ENCODE results near the gene C4A. TPM values are rescaled to one million over a fixed set of nuclear protein-coding genes. Genes with fewer than 3 reads are reported as not detected.
"Not testable (repeated sequence)": the region's sequence is repeated elsewhere in the genome, so short reads cannot be mapped to it uniquely, and the experiment has no call there.

The C4A gene
- total RNA-seq, 2 donors from 2014 or later: 4.4 to 13.3 TPM

- not testable (repeated sequence) for H3K27me3 Mint-ChIP-seq; ATAC-seq; H3K9me3 Mint-ChIP-seq; H3K27ac Mint-ChIP-seq; DNase-seq (ENCODE audit: low spot score); H3K36me3 Mint-ChIP-seq; H3K4me3 Mint-ChIP-seq; H3K4me1 Mint-ChIP-seq (ENCODE audit: low read depth in 2 of 2)
Measured at GRCh38 chr6:32038878-32039277, 57.0 kb downstream of the C4A start.

- not testable (repeated sequence) for H3K9me3 Mint-ChIP-seq; ATAC-seq; H3K4me3 Mint-ChIP-seq; H3K4me1 Mint-ChIP-seq (ENCODE audit: low read depth in 2 of 2); H3K27me3 Mint-ChIP-seq; H3K36me3 Mint-ChIP-seq; DNase-seq (ENCODE audit: low spot score); H3K27ac Mint-ChIP-seq
Measured at GRCh38 chr6:32039321-32040274, 57.7 kb downstream of the C4A start.

GRCh38 chr6:32040299-32041049, 58.6 kb downstream of the C4A start:
- H3K27ac Mint-ChIP-seq; DNase-seq (ENCODE audit: low spot score); H3K4me3 Mint-ChIP-seq; H3K9me3 Mint-ChIP-seq; H3K27me3 Mint-ChIP-seq; H3K4me1 Mint-ChIP-seq (ENCODE audit: low read depth in 2 of 2); H3K36me3 Mint-ChIP-seq; ATAC-seq: not testable (repeated sequence)

GRCh38 chr6:32041050-32041321, 59.1 kb downstream of the C4A start:
- not testable (repeated sequence) for H3K27me3 Mint-ChIP-seq; H3K4me3 Mint-ChIP-seq; H3K9me3 Mint-ChIP-seq; H3K4me1 Mint-ChIP-seq (ENCODE audit: low read depth in 2 of 2); ATAC-seq; H3K27ac Mint-ChIP-seq; H3K36me3 Mint-ChIP-seq
- DNase-seq (ENCODE audit: low spot score): peak; percentile 34

GRCh38 chr6:32041385-32041784, 59.5 kb downstream of the C4A start:
- H3K36me3 Mint-ChIP-seq; ATAC-seq; H3K4me3 Mint-ChIP-seq; H3K9me3 Mint-ChIP-seq; H3K27me3 Mint-ChIP-seq; H3K27ac Mint-ChIP-seq; H3K4me1 Mint-ChIP-seq (ENCODE audit: low read depth in 2 of 2): not testable (repeated sequence)
- peak; percentile 13 for DNase-seq (ENCODE audit: low spot score)

GRCh38 chr6:32042276-32042675, 60.4 kb downstream of the C4A start:
- not testable (repeated sequence) for H3K27ac Mint-ChIP-seq; H3K4me3 Mint-ChIP-seq; H3K36me3 Mint-ChIP-seq; H3K4me1 Mint-ChIP-seq (ENCODE audit: low read depth in 2 of 2); ATAC-seq; H3K27me3 Mint-ChIP-seq; H3K9me3 Mint-ChIP-seq; DNase-seq (ENCODE audit: low spot score)

- H3K4me1 Mint-ChIP-seq (ENCODE audit: low read depth in 2 of 2); ATAC-seq; DNase-seq (ENCODE audit: low spot score); H3K9me3 Mint-ChIP-seq; H3K4me3 Mint-ChIP-seq; H3K27me3 Mint-ChIP-seq; H3K27ac Mint-ChIP-seq; H3K36me3 Mint-ChIP-seq: not testable (repeated sequence)
Measured at GRCh38 chr6:32043589-32044380, 61.9 kb downstream of the C4A start.

- not testable (repeated sequence) for H3K4me3 Mint-ChIP-seq; ATAC-seq; H3K4me1 Mint-ChIP-seq (ENCODE audit: low read depth in 2 of 2); DNase-seq (ENCODE audit: low spot score); H3K27ac Mint-ChIP-seq; H3K9me3 Mint-ChIP-seq; H3K27me3 Mint-ChIP-seq; H3K36me3 Mint-ChIP-seq
Measured at GRCh38 chr6:32044916-32045315, 63.1 kb downstream of the C4A start.

- no peak for ATAC-seq
- H3K36me3 Mint-ChIP-seq: no peaks in the 10 kb centered on the region
- no peak overlapping the region for H3K4me3 Mint-ChIP-seq
Measured at GRCh38 chr6:32045811-32046449, 64.1 kb downstream of the C4A start.

GRCh38 chr6:32046450-32047083, 64.7 kb downstream of the C4A start:
- Mint-ChIP-seq H3K27me3 (peaks cover 0 to 2% of the 10 kb centered on the region in 2 donors), H3K36me3 (no peaks in the 10 kb centered on the region), H3K4me3 (no peak overlapping the region), H3K4me1 (ENCODE audit: low read depth in 2 of 2) (peaks cover 7 to 8% of the 10 kb centered on the region in 2 donors), H3K9me3 (no peaks in the 10 kb centered on the region), H3K27ac (no peak overlapping the region)
- DNase-seq (ENCODE audit: low spot score): no peak
- no peak for ATAC-seq

More at GRCh38 chr6:32045811-32046449, 64.1 kb downstream of the C4A start:
- H3K9me3 Mint-ChIP-seq: no peaks in the 10 kb centered on the region
- no peak for DNase-seq (ENCODE audit: low spot score)
- H3K27me3 Mint-ChIP-seq: peaks cover 0 to 2% of the 10 kb centered on the region in 2 donors
- no peak overlapping the region for H3K27ac Mint-ChIP-seq
- H3K4me1 Mint-ChIP-seq (ENCODE audit: low read depth in 2 of 2): peaks cover 7 to 8% of the 10 kb centered on the region in 2 donors

GRCh38 chr6:32047084-32047478, 65.2 kb downstream of the C4A start:
- peaks cover 7 to 8% of the 10 kb centered on the region in 2 donors for H3K4me1 Mint-ChIP-seq (ENCODE audit: low read depth in 2 of 2)
- H3K9me3 Mint-ChIP-seq: no peaks in the 10 kb centered on the region
- H3K27ac Mint-ChIP-seq: no peak overlapping the region
- ATAC-seq (no peak), DNase-seq (ENCODE audit: low spot score) (no peak)
- peaks cover 0 to 4% of the 10 kb centered on the region in 2 donors for H3K27me3 Mint-ChIP-seq
- H3K4me3 Mint-ChIP-seq: no peak overlapping the region
- H3K36me3 Mint-ChIP-seq: no peaks in the 10 kb centered on the region

- ATAC-seq: no peak
- Mint-ChIP-seq H3K4me1 (ENCODE audit: low read depth in 2 of 2) (peaks cover 7 to 8% of the 10 kb centered on the region in 2 donors), H3K27me3 (peaks cover 0 to 4% of the 10 kb centered on the region in 2 donors), H3K4me3 (no peak overlapping the region), H3K36me3 (no peaks in the 10 kb centered on the region), H3K27ac (no peak overlapping the region), H3K9me3 (no peaks in the 10 kb centered on the region)
- no peak for DNase-seq (ENCODE audit: low spot score)
Measured at GRCh38 chr6:32047539-32047854, 65.6 kb downstream of the C4A start.
